Mucosa of rectum (tissue), 2 donors: ENCODE measurements around the gene SLC23A3.

Experiments used
- H3K27ac ChIP-seq, 2 donors: one replicate each; pipeline ENCODE4 v1.7.0; 2013; ENCODE audit warnings: inconsistent platforms in 2 of 2, low read depth in 2 of 2, low read length in 2 of 2
- H3K27me3 ChIP-seq, 2 donors: one replicate each; pipeline ENCODE4 v1.7.0; 2013; ENCODE audit warnings: low read length in 2 of 2; ENCODE audit not compliant: control insufficient read depth in 2 of 2, insufficient read depth in 2 of 2
- H3K36me3 ChIP-seq, 2 donors: one replicate each; pipeline ENCODE4 v1.7.0; 2013; ENCODE audit warnings: low read length in 2 of 2; ENCODE audit not compliant: control insufficient read depth in 2 of 2, insufficient read depth in 2 of 2
- H3K4me1 ChIP-seq, 2 donors: one replicate each; pipeline ENCODE4 v1.7.0; 2013; ENCODE audit warnings: low read length in 2 of 2, mild to moderate bottlenecking in 1 of 2; ENCODE audit not compliant: control insufficient read depth in 2 of 2, insufficient read depth in 2 of 2
- H3K4me3 ChIP-seq, 2 donors: one replicate each; pipeline ENCODE4 v1.7.0; 2013; ENCODE audit warnings: low read length in 2 of 2
- H3K9ac ChIP-seq, 2 donors: one replicate each; pipeline ENCODE4 v1.7.0; 2013; ENCODE audit warnings: low read length in 2 of 2, low read depth in 1 of 2, mild to moderate bottlenecking in 1 of 2
- H3K9me3 ChIP-seq, 2 donors: one replicate each; pipeline ENCODE4 v1.7.0; 2013; ENCODE audit warnings: low read length in 2 of 2; ENCODE audit not compliant: control insufficient read depth in 2 of 2
- donor health status: healthy.
- donor health status: Normal muscosa, but diverticular disease.

Gene SLC23A3

GRCh38 chr2:219126555-219126954 is 43.3 kb downstream of the SLC23A3 start:
- H3K4me3 ChIP-seq, result no peak overlapping the region
- H3K27me3 ChIP-seq, result no peaks in the 10 kb centered on the region
- peak overlapping the region in 1 of 2 donors; percentile 25 for H3K9ac ChIP-seq
- no peaks in the 10 kb centered on the region for H3K36me3 ChIP-seq
- peaks cover 37 to 62% of the 10 kb centered on the region in 2 donors for H3K4me1 ChIP-seq
- no peaks in the 10 kb centered on the region for H3K9me3 ChIP-seq
- peak overlapping the region; percentile 93 to 94 for H3K27ac ChIP-seq

- Histone ChIP-seq H3K9ac (peak overlapping the region in 1 of 2 donors; percentile 77), H3K4me3 (peak overlapping the region in 1 of 2 donors; percentile 3), H3K9me3 (no peaks in the 10 kb centered on the region), H3K4me1 (peaks cover 37 to 62% of the 10 kb centered on the region in 2 donors), H3K27me3 (no peaks in the 10 kb centered on the region), H3K36me3 (no peaks in the 10 kb centered on the region), H3K27ac (peak overlapping the region; percentile 93 to 94)
Measured at GRCh38 chr2:219125886-219126270, 44.0 kb downstream of the SLC23A3 start.

GRCh38 chr2:219125225-219125885 is 44.5 kb downstream of the SLC23A3 start:
- H3K27me3 ChIP-seq, result no peaks in the 10 kb centered on the region
- H3K36me3 ChIP-seq, result no peaks in the 10 kb centered on the region
- H3K9me3 ChIP-seq, result no peaks in the 10 kb centered on the region
- peaks cover 37 to 62% of the 10 kb centered on the region in 2 donors for H3K4me1 ChIP-seq
- H3K9ac ChIP-seq, result peak overlapping the region in 1 of 2 donors; percentile 77
- H3K4me3 ChIP-seq, result no peak overlapping the region
- H3K27ac ChIP-seq, result peak overlapping the region; percentile 93 to 94

- Histone ChIP-seq H3K9me3 (no peaks in the 10 kb centered on the region), H3K27me3 (no peaks in the 10 kb centered on the region), H3K4me3 (peak overlapping the region; percentile 54), H3K4me1 (peaks cover 37 to 62% of the 10 kb centered on the region in 2 donors), H3K9ac (peak overlapping the region; percentile 63 to 77), H3K36me3 (no peaks in the 10 kb centered on the region), H3K27ac (peak overlapping the region; percentile 93 to 94)
Measured at GRCh38 chr2:219124381-219125110, 45.3 kb downstream of the SLC23A3 start.

- peak overlapping the region; percentile 54 for H3K4me3 ChIP-seq
- H3K27ac ChIP-seq, result peak overlapping the region; percentile 93 to 94
- no peaks in the 10 kb centered on the region for H3K36me3 ChIP-seq
- peaks cover 42 to 70% of the 10 kb centered on the region in 2 donors for H3K4me1 ChIP-seq
- no peaks in the 10 kb centered on the region for H3K27me3 ChIP-seq
- H3K9ac ChIP-seq, result peak overlapping the region; percentile 71 to 77
- no peaks in the 10 kb centered on the region for H3K9me3 ChIP-seq
Measured at GRCh38 chr2:219123356-219124135, 46.3 kb downstream of the SLC23A3 start.

DNA sequence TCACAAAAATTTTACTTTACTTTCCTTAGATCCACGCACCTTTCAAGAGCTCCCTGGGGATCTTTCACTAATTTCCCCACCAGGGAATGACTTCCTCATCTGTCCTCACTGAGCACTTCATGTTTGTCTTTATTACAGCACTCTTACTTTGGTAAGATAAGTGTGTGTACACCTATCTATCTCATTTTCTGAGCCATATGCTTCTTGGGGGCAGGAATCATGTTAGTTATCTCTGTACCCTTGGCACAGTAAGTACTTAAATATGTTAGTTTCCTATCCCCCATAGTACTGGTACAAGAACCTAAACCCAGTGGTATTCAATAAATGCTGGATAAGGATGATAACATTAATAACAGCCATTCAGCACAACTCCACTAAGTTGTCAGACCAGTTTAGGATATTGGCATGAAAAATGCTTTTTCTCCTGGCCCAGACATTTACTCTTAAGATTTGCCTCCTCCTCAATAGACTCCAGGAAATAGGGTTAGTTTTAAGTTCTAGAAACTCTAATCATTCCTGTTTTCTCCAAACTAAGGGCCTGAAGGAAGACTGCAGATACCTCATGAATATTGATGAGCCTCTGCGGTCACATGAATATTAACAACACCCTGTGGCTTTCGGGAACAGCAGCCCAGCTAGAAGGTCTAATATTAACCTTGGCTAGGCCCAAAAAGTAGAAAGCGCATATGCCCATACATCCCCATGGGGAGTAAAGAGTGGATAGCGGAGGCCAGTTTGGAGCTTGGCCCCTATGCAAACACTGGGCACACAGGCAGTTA is 47.4 kb downstream of the SLC23A3 start:
- Histone ChIP-seq H3K27ac (peak overlapping the region; percentile 93 to 94), H3K9ac (peak overlapping the region; percentile 47 to 77), H3K27me3 (no peaks in the 10 kb centered on the region), H3K4me3 (peak overlapping the region in 1 of 2 donors; percentile 45), H3K36me3 (no peaks in the 10 kb centered on the region), H3K9me3 (no peaks in the 10 kb centered on the region), H3K4me1 (peaks cover 44 to 71% of the 10 kb centered on the region in 2 donors)

DNA sequence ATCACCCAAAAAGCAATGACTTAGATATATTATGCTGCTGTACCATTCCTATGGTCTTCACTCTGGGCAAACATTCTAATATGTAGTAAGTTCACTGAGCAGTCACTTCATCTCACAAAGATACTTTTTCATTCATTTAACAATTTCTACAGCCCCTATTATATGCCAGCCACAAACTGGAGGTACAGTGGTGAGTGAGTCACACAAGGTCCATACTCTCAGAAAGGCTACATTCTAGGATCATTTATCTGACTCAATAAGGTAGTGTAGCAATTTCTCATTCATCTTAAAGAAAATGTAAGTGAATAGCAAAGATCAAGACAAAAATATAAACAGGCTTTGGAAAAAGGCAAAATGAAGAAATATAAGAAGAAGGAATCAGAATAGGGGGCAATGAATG is 49.7 kb downstream of the SLC23A3 start:
- Histone ChIP-seq H3K27me3 (no peaks in the 10 kb centered on the region), H3K4me3 (no peak overlapping the region), H3K9me3 (no peaks in the 10 kb centered on the region), H3K9ac (no peak overlapping the region), H3K27ac (no peak overlapping the region), H3K4me1 (peaks cover 35 to 70% of the 10 kb centered on the region in 2 donors), H3K36me3 (no peaks in the 10 kb centered on the region)

- H3K9me3 ChIP-seq, result no peaks in the 10 kb centered on the region
- no peaks in the 10 kb centered on the region for H3K36me3 ChIP-seq
- no peak overlapping the region for H3K9ac ChIP-seq
- H3K27ac ChIP-seq, result peak overlapping the region in 1 of 2 donors; percentile 82
- no peaks in the 10 kb centered on the region for H3K27me3 ChIP-seq
- H3K4me1 ChIP-seq, result peaks cover 35 to 69% of the 10 kb centered on the region in 2 donors
- H3K4me3 ChIP-seq, result no peak overlapping the region
Measured at GRCh38 chr2:219119422-219120043, 50.3 kb downstream of the SLC23A3 start.

GRCh38 chr2:219118504-219118903 is 51.3 kb downstream of the SLC23A3 start:
- Histone ChIP-seq H3K27me3 (no peaks in the 10 kb centered on the region), H3K4me3 (peak overlapping the region; percentile 26 to 32), H3K9me3 (no peaks in the 10 kb centered on the region), H3K36me3 (no peaks in the 10 kb centered on the region), H3K27ac (peak overlapping the region; percentile 75 to 82), H3K9ac (peak overlapping the region; percentile 34 to 57), H3K4me1 (peaks cover 44 to 66% of the 10 kb centered on the region in 2 donors)
